ENCODE data around the gene CYSLTR1.
"Not testable (repeated sequence)": the region's sequence is repeated elsewhere in the genome, so short reads cannot be mapped to it uniquely, and the experiment has no call there.

The CYSLTR1 gene

DNA sequence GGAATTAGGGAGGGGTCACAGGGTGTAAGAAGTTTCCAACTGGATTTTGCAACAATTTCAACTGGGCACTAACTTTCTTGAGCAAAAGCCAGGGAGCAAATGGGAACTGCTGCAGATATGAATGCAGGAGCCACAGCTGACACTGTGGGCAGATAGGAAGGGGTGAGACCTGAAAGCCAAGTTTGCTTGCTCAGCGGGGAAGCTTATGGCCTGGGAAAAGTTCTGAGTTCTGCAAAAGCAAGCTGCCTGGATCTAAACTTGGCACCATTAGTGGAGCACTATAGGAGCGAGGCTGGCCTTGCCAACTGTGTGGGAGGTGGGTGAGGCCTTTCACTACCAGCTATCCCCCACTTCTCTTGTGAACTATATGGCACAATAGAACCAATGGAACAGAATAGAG is 11.1 kb downstream of the CYSLTR1 start:
- ChIA-PET POLR2A (no interaction called here), CTCF (no interaction called here)
- TF ChIP-seq, protein P1, sequence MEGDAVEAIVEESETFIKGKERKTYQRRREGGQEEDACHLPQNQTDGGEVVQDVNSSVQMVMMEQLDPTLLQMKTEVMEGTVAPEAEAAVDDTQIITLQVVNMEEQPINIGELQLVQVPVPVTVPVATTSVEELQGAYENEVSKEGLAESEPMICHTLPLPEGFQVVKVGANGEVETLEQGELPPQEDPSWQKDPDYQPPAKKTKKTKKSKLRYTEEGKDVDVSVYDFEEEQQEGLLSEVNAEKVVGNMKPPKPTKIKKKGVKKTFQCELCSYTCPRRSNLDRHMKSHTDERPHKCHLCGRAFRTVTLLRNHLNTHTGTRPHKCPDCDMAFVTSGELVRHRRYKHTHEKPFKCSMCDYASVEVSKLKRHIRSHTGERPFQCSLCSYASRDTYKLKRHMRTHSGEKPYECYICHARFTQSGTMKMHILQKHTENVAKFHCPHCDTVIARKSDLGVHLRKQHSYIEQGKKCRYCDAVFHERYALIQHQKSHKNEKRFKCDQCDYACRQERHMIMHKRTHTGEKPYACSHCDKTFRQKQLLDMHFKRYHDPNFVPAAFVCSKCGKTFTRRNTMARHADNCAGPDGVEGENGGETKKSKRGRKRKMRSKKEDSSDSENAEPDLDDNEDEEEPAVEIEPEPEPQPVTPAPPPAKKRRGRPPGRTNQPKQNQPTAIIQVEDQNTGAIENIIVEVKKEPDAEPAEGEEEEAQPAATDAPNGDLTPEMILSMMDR (IDR thresholded peaks at IDR 0.05; ENCODE audit: control extremely low read depth, extremely low read depth, low read depth, missing control alignments) = no peak

DNA sequence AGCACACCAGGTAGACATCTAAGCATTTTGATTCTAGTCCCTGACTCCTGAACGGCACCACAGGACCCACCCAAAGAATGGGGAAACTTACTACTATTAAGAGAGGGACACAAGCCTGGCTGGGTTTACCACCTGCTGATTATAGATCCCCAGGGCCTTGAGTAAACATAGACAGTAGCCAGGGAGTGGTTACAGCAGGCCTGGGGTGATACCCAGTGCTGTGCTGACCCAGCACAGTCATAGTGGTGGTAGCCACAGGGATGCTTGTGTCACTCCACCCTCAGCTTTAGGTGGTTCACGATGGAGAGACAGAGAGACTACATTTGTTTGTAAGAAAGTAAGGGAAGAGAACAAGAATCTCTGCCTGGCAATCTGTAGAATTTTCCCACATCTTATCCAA is 11.7 kb downstream of the CYSLTR1 start:
- ChIA-PET CTCF (no interaction called here), POLR2A (no interaction called here)
- TF ChIP-seq, protein P1 (IDR thresholded peaks at IDR 0.05; ENCODE audit: control extremely low read depth, extremely low read depth, low read depth, missing control alignments) = no peak
- no peak for DNase-seq (ENCODE audit: extremely low spot score)

More for the DNA sequence above, 11.1 kb downstream of the CYSLTR1 start:
- DNase-seq (ENCODE audit: extremely low spot score) = no peak

DNA sequence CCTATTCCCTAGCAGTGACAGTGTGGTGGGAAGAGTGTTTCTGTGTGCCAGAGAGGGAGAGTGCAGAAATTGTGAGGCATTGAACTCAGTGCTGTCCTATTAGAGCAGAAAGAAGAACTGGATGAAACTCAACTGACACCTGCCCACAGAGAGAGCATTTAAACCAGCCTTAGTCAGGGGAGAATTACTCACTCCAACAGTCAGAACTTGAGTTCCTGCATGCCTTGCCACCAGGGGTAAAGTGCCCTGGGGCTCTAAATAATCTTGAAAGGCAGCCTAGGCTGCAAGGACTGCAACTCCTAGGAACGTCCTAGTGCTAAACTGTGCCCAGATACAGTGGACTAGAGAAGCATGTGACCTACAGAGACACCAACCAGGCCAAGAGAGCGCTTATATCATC is 12.8 kb downstream of the CYSLTR1 start:
- no peak for DNase-seq (ENCODE audit: extremely low spot score)
- CTCF ChIA-PET = no interaction called here
- TF ChIP-seq, protein P1 (IDR thresholded peaks at IDR 0.05; ENCODE audit: control extremely low read depth, extremely low read depth, low read depth, missing control alignments) = no peak
- POLR2A ChIA-PET = no interaction called here

DNA sequence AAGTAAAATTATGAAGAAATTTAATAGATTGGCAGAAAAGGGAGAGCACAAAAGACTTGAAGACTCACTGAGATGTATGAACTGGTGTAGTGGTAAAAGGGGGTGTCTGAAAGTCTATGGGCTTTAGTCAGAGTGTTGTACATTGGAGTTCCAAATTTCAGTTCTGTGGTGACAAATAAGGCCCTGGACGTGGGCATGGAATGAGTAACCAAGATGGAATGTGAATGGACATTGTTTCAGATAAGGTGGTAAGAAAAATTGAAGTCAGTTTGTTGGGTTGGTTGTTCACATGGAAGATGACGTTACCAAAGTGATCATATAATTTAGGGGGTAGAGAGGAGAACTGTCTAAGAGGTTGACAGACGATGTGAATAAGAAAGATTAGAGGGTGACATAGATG is 13.9 kb downstream of the CYSLTR1 start:
- TF ChIP-seq, protein P1 (IDR thresholded peaks at IDR 0.05; ENCODE audit: control extremely low read depth, extremely low read depth, low read depth, missing control alignments) = no peak
- CTCF ChIA-PET = interaction anchor here (1.4 kb wide), 1 partner anchor 9 kb away, joined by 4 read pairs; no protein-coding TSS in a partner anchor
- POLR2A ChIA-PET = no interaction called here
- DNase-seq (ENCODE audit: extremely low spot score) = no peak

DNA sequence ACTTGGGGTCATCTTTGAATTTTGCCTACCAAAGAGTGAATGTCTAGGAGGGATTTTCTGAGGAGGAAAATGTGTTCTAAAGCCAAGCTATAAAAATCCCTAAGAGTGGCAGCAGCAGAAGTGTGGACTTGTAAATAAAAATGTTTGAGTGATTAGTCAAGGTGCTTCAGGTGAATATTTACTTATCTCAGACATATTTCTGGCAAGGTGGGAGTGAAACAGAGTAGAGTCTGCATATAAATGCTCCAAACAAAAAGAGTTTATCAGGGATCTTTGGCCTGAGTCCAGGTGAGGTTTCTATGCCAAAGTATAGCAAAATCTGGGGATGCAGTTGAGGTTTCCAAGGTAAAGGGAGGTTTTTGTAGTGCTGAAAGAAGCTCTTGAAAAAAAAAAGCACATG is 19.7 kb downstream of the CYSLTR1 start:
- DNase-seq (ENCODE audit: extremely low spot score) = no peak
- TF ChIP-seq, protein P1 (IDR thresholded peaks at IDR 0.05; ENCODE audit: control extremely low read depth, extremely low read depth, low read depth, missing control alignments) = no peak
- ChIA-PET CTCF (no interaction called here), POLR2A (no interaction called here)

DNA sequence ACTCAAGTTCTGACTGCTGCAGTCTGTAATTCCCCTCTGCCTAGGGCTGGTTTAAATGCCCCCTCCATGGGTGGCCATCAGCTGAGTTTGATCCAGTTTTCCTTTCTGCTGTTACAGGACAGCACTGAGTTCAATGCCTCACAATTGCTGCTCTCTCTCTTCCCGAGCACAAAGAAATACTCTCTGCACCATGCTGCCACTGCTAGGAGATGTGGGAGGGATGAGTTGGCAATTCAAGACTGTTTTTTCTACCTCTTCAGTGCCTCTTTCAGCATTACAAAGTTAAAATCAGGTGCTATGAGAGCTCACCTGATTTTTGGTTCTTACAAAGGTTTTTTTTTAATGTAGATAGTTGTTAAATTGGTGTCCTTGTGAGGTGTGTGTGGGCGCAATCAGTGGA is 24.3 kb downstream of the CYSLTR1 start:
- no peak for DNase-seq (ENCODE audit: extremely low spot score)
- TF ChIP-seq, protein P1 (IDR thresholded peaks at IDR 0.05; ENCODE audit: control extremely low read depth, extremely low read depth, low read depth, missing control alignments) = no peak
- ChIA-PET CTCF (no interaction called here), POLR2A (no interaction called here)

DNA sequence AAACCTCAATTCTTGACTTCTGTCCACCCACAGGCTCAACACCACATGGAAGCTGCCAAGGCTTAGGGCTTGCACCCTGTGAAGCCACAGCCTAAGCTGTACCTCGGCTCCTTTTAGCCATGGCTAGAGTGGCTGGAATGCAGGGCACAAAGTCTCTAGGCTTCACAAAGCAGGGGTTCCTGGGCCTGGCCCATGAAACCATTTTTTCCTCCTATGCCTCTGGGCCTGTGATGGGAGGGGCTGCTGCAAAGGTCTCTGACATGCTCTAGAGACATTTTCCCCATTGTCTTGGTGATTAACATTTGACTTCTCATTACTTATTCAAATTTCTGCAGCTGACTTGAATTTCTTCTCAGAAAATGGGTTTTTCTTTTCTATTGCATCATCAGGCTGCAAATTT is 26.5 kb downstream of the CYSLTR1 start:
- POLR2A ChIA-PET; CTCF ChIA-PET; DNase-seq (ENCODE audit: extremely low spot score): not testable (repeated sequence)
